Nephron (organoid): ENCODE results near the gene ZNF440.

Experiments used
- H3K27ac Mint-ChIP-seq, 3 experiments: 2 replicates each; pipeline ENCODE4 v1.8.0; 2020; ENCODE audit warnings: mixed read lengths in 3 of 3, mild to moderate bottlenecking in 2 of 3, moderate library complexity in 1 of 3
- H3K27me3 Mint-ChIP-seq: 2 replicates; pipeline ENCODE4 v1.8.0; 2021; ENCODE audit warnings: low read depth, mild to moderate bottlenecking, moderate library complexity, mixed read lengths
- H3K36me3 Mint-ChIP-seq: 2 replicates; pipeline ENCODE4 v1.8.0; 2020; ENCODE audit warnings: low read depth, mixed read lengths
- H3K4me1 Mint-ChIP-seq: 2 replicates; pipeline ENCODE4 v1.8.0; 2020; ENCODE audit warnings: mixed read lengths
- H3K4me3 Mint-ChIP-seq, 3 experiments: 2 replicates each; pipeline ENCODE4 v1.8.0; 2020; ENCODE audit warnings: mild to moderate bottlenecking in 3 of 3, mixed read lengths in 3 of 3, moderate library complexity in 2 of 3
- H3K9me3 Mint-ChIP-seq: 2 replicates; pipeline ENCODE4 v1.8.0; 2020; ENCODE audit warnings: mixed read lengths
- CTCF ChIP-seq, 3 experiments: fragments of 200-600 bp; sonication (generic); IDR thresholded peaks; one replicate each; pipeline ENCODE4 v1.5.0; 2021; ENCODE audit warnings: antibody characterized with exemption in 3 of 3; ENCODE audit not compliant: unreplicated experiment in 3 of 3

Gene ZNF440

DNA sequence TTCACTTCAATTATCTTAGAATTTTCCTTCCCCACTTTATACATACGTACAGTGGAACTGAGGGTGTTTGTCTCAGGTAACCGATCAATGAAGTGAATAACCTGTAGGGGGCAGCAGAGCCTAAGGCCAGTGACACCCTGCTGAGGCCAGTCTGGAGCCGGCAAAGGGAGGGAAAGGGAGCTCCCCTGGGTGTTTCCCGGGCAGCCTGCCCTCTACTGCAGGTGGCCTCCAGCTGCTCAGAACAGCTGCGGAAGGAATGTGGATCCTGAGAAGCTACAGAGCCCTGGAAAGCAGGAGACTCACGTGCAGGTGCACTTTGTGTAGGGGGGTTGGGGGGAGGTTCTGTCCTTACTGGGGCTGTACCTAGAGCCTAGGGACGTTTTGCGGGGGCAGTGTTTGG lies 16.6 kb upstream of the ZNF440 start:
- Mint-ChIP-seq H3K4me1 (peaks cover 15% of the 10 kb centered on the region), H3K27ac (peak overlapping the region; percentile 65 to 98 (median 92)), H3K4me3 (peak overlapping the region; percentile 95 to 96 (median 95)), H3K9me3 (peaks cover 12% of the 10 kb centered on the region), H3K27me3 (peaks cover 15% of the 10 kb centered on the region), H3K36me3 (peaks cover 23% of the 10 kb centered on the region)
- TF ChIP-seq CTCF (IDR thresholded peaks at IDR 0.05; ENCODE audit: unreplicated experiment in 3 of 3), result peak; percentile 72 to 86 (median 81)

DNA sequence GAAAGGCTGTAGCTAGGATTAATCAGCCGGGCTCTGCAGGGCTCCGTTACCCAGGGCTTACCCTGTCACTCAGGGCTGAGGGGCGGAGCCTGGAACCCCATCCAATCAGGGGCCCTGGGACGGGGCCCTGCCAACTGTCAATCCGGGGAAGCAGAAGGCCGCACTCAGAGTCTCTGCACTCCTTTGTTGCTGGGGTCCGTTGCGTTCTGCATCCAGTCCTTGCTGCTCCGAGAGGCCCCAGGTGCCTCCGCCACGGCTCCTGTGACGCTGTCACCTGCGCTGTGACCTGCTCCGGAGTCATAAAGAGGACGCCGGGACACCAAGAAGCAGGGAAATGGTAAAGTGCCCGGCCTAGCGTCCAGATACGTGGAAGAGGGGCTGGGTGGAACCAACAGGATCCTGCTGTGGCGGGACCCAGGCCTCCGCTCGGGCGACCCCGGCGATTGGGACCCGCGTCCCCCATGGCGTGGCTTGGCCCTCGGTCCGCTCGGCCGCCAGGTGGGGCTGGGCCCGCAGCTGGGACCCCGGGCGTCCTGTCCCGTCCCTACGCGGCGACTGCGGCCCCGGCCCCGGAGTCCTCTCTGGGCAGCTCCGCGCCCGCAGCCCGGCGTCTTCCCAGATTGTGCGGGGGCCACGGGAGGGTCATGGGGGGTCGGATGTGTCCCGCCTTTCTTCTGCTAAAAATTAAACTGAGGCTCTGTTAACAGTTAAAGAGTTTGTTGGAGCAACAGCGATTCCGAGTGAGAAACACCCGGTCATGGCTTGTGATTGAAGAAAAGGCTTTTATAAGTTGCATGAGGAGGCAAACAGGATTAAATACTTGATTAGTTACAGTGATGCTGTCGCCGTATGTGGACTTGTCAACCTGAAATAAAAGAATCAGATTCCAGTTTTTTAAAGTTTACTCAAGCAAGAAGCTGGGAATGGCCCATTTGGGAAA lies 15.4 kb upstream of the ZNF440 start, which contains the start of gene ZNF491:
Gene ZNF491, plus strand, starts transcription at position 133 of the 940 bp plus-strand sequence. CDS start 7,431 bp downstream, outside the sequence.
- peaks cover 8% of the 10 kb centered on the region for H3K27me3 Mint-ChIP-seq
- H3K9me3 Mint-ChIP-seq, result peaks cover 19% of the 10 kb centered on the region
- TF ChIP-seq CTCF (IDR thresholded peaks at IDR 0.05; ENCODE audit: unreplicated experiment in 3 of 3), result peak in 2 of 3 experiments; percentile 21 to 49
- peak within 1 kb of the TSS; percentile 65 to 98 (median 92) for H3K27ac Mint-ChIP-seq
- H3K4me1 Mint-ChIP-seq, result peaks cover 15% of the 10 kb centered on the region
- peaks cover 31% of the 10 kb centered on the region for H3K36me3 Mint-ChIP-seq
- peak within 1 kb of the TSS; percentile 95 to 96 (median 95) for H3K4me3 Mint-ChIP-seq

DNA sequence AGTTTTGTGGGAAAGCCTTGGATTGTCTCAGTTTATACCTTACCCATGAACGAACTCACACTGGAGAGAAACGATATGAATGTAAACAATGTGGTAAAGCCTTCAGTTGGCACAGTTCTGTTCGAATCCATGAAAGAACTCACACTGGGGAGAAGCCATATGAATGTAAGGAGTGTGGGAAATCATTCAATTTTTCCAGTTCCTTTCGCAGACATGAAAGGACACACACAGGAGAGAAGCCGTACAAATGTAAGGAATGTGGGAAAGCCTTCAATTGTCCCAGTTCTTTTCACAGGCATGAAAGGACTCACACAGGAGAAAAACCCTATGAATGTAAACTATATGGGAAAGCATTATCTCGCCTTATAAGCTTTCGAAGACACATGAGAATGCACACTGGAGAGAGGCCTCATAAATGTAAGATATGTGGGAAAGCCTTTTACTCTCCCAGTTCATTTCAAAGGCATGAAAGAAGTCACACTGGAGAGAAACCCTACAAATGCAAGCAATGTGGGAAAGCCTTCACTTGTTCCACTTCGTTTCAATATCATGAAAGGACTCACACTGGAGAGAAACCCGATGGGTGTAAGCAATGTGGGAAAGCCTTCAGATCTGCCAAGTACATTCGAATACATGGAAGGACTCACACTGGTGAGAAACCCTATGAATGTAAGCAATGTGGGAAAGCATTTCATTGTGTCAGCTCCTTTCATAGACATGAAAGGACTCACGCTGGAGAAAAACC lies 7.5 kb upstream of the ZNF440 start:
- Mint-ChIP-seq H3K4me3 (no peak overlapping the region), H3K36me3 (peaks cover 87% of the 10 kb centered on the region), H3K4me1 (no peaks in the 10 kb centered on the region), H3K27me3 (no peaks in the 10 kb centered on the region), H3K27ac (no peak overlapping the region), H3K9me3 (peaks cover 62% of the 10 kb centered on the region)
- no peak for TF ChIP-seq CTCF (IDR thresholded peaks at IDR 0.05; ENCODE audit: unreplicated experiment in 3 of 3)

DNA sequence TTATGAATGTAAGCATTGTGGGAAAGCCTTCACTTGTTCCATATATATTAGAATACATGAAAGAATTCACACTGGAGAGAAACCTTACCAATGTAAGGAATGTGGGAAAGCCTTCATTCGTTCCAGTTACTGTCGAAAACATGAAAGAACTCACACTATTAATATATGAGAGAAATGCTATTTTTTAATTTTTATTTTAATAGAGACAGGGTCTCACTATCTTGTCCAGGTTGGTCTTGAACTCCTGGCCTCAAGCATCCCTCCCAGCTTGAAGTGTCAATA lies 7.0 kb upstream of the ZNF440 start:
- Mint-ChIP-seq H3K36me3 (peaks cover 87% of the 10 kb centered on the region), H3K4me1 (no peaks in the 10 kb centered on the region), H3K27ac (no peak overlapping the region), H3K4me3 (no peak overlapping the region), H3K9me3 (peaks cover 62% of the 10 kb centered on the region), H3K27me3 (no peaks in the 10 kb centered on the region)
- TF ChIP-seq CTCF (IDR thresholded peaks at IDR 0.05; ENCODE audit: unreplicated experiment in 3 of 3), result no peak

DNA sequence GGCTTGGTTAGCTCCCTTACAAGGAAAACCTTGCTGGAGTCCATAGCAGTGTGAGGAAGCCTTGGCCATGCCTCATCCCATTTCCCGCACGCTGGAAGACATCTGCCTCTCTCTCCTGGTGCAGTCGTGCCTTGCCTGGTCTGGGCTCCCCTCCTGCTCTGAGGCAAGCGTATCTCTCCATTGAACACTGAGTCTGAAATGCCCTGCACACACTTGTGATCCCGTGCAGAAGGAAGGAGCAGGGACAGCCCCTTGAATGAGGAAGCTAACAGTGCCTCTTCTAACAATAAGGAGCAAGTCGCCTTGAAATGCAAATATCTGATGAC lies 407 bp upstream of the ZNF440 start:
- peaks cover 7% of the 10 kb centered on the region for H3K4me1 Mint-ChIP-seq
- peak overlapping the region; percentile 53 to 96 (median 58) for H3K27ac Mint-ChIP-seq
- TF ChIP-seq CTCF (IDR thresholded peaks at IDR 0.05; ENCODE audit: unreplicated experiment in 3 of 3), result no peak
- no peaks in the 10 kb centered on the region for H3K27me3 Mint-ChIP-seq
- H3K9me3 Mint-ChIP-seq, result peaks cover 52% of the 10 kb centered on the region
- H3K36me3 Mint-ChIP-seq, result peaks cover 81% of the 10 kb centered on the region
- H3K4me3 Mint-ChIP-seq, result peak overlapping the region; percentile 87 to 95 (median 90)
